Neutrophil (primary cell): ENCODE results near the gene DACT2.
"Not testable (repeated sequence)": the region's sequence is repeated elsewhere in the genome, so short reads cannot be mapped to it uniquely, and the experiment has no call there.

Source experiments
- H3K27ac ChIP-seq: fragments of 200-600 bp; sonication (generic); 2 replicates; pipeline ENCODE4 v1.5.1; 2016; ENCODE audit warnings: mild to moderate bottlenecking, moderate library complexity
- H3K27me3 ChIP-seq: fragments of 200-600 bp; sonication (generic); 2 replicates; pipeline ENCODE4 v1.6.0; 2016; ENCODE audit warnings: mild to moderate bottlenecking
- H3K36me3 ChIP-seq: fragments of 200-600 bp; sonication (generic); 2 replicates; pipeline ENCODE4 v1.5.1; 2017
- H3K4me1 ChIP-seq, 2 experiments: fragments of 200-600 bp in 1 of 2; sonication (generic) in 1 of 2; 1 replicate in 1 of 2; 2 replicates in 1 of 2; pipeline versions ENCODE4 v1.5.1 to v1.6.1; 2013 to 2016; ENCODE audit warnings: low read depth in 1 of 2, low read length in 1 of 2, mild to moderate bottlenecking in 1 of 2, moderate library complexity in 1 of 2; ENCODE audit not compliant: control insufficient read depth in 1 of 2, insufficient read depth in 1 of 2
- H3K4me3 ChIP-seq, 2 experiments: fragments of 200-600 bp in 1 of 2; sonication (generic) in 1 of 2; 1 replicate in 1 of 2; 2 replicates in 1 of 2; pipeline ENCODE4 v1.5.1; 2013 to 2016; ENCODE audit warnings: low read depth in 1 of 2, low read length in 1 of 2, mild to moderate bottlenecking in 1 of 2, moderate library complexity in 1 of 2
- H3K9me3 ChIP-seq: fragments of 200-600 bp; sonication (generic); 2 replicates; pipeline ENCODE4 v1.5.1; 2016
- TF ChIP-seq, protein P1 (sequence below): fragments of 200-600 bp; sonication (generic); IDR thresholded peaks from 2 replicates; pipeline ENCODE4 v1.5.1; 2016; ENCODE audit warnings: antibody characterized with exemption

Gene DACT2

GRCh38 chr6:168290095-168290494 lies 29.5 kb downstream of the DACT2 start:
- TF ChIP-seq, protein P1, sequence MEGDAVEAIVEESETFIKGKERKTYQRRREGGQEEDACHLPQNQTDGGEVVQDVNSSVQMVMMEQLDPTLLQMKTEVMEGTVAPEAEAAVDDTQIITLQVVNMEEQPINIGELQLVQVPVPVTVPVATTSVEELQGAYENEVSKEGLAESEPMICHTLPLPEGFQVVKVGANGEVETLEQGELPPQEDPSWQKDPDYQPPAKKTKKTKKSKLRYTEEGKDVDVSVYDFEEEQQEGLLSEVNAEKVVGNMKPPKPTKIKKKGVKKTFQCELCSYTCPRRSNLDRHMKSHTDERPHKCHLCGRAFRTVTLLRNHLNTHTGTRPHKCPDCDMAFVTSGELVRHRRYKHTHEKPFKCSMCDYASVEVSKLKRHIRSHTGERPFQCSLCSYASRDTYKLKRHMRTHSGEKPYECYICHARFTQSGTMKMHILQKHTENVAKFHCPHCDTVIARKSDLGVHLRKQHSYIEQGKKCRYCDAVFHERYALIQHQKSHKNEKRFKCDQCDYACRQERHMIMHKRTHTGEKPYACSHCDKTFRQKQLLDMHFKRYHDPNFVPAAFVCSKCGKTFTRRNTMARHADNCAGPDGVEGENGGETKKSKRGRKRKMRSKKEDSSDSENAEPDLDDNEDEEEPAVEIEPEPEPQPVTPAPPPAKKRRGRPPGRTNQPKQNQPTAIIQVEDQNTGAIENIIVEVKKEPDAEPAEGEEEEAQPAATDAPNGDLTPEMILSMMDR = no peak
- H3K36me3 ChIP-seq = no peaks in the 10 kb centered on the region
- H3K4me1 ChIP-seq = no peaks in the 10 kb centered on the region
- H3K27ac ChIP-seq = no peak overlapping the region
- no peaks in the 10 kb centered on the region for H3K27me3 ChIP-seq
- no peak overlapping the region for H3K4me3 ChIP-seq
- no peaks in the 10 kb centered on the region for H3K9me3 ChIP-seq

DNA sequence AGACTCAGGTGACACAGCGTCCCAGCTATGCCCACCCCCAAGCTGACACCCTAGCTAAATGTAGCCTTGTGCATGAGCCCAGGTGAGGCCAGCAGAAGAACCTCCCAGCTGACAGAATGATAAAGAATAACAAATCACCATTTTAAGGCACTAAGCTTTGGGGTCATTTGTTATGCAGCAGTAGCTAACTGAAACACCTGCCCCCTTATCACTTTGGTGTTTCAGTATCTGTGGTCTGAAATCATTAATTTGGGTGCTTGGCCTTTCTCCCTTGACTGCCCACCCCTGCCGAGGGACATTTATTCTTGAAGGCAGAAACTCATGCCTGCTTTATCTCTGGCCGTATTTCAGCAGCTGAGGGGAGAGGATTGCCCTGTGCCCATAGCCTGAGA lies 30.0 kb downstream of the DACT2 start:
- TF ChIP-seq, protein P1 = no peak
- no peaks in the 10 kb centered on the region for H3K27me3 ChIP-seq
- no peak overlapping the region for H3K4me3 ChIP-seq
- H3K27ac ChIP-seq = no peak overlapping the region
- no peaks in the 10 kb centered on the region for H3K36me3 ChIP-seq
- no peaks in the 10 kb centered on the region for H3K4me1 ChIP-seq
- H3K9me3 ChIP-seq = no peaks in the 10 kb centered on the region

- no peaks in the 10 kb centered on the region for H3K27me3 ChIP-seq
- no peaks in the 10 kb centered on the region for H3K9me3 ChIP-seq
- H3K27ac ChIP-seq = no peak overlapping the region
- no peaks in the 10 kb centered on the region for H3K4me1 ChIP-seq
- H3K4me3 ChIP-seq = no peak overlapping the region
- no peaks in the 10 kb centered on the region for H3K36me3 ChIP-seq
- TF ChIP-seq, protein P1 = no peak
These were observed 30.6 kb downstream of the DACT2 start for GRCh38 chr6:168288781-168289570.

DNA sequence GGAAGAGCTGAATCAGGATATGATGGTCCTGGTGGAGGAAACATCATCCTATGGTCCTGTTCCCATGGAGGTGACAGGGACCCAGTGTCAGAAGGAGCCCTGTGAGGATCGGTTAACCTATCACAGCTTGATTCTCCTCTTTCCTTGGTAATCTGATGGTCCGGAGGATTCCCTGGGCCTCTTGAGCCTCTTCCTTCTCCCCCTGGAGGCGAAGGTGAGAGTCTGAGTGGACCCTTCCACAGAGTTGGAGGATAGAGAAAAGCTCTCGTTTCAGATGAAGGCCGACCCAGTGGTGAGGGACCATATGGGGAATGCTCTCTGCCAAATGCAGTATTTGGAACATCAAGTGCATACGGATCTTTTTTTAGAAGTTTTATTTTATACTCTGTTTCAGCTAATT lies 32.1 kb downstream of the DACT2 start:
- not testable (repeated sequence) for H3K27me3 ChIP-seq, H3K36me3 ChIP-seq, H3K27ac ChIP-seq, H3K9me3 ChIP-seq, H3K4me3 ChIP-seq, H3K4me1 ChIP-seq

DNA sequence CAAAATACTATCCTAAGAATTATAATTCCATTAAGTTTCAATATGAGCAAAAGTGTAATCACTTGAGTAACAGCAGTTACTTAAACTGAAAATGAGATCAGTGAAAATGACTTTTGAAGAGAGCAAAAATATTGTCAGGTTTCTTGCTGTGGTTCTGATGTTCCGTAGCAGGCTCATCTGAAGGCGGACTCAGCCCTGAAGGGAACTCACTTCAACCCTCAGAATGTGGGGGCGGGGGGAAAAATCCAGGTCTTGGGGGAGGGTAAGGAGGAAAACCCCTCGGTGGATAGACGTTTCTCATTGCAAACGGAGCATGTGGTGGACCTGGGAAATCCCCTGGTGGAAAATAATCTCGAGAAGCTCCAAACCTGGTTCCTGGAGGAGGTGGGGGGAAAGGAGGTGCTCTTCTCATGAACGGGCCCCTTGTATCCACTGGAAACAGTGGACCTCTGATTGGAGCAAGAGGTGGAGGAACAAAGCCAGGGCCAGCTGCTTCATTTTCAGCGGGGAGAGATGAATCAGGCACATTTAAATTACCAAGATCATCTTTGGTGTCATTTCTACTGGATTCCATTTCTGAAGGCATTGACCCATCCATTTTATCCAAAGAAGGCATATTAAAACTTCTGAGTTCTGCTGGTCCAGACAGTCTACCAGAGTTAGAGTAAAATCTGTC lies 32.7 kb downstream of the DACT2 start:
- not testable (repeated sequence) for H3K36me3 ChIP-seq, H3K9me3 ChIP-seq, H3K4me3 ChIP-seq, H3K4me1 ChIP-seq, H3K27me3 ChIP-seq, H3K27ac ChIP-seq

GRCh38 chr6:168286116-168286515 lies 33.5 kb downstream of the DACT2 start:
- Histone ChIP-seq H3K4me1 (no peaks in the 10 kb centered on the region), H3K27me3 (no peaks in the 10 kb centered on the region), H3K4me3 (no peak overlapping the region), H3K27ac (no peak overlapping the region), H3K9me3 (no peaks in the 10 kb centered on the region), H3K36me3 (no peaks in the 10 kb centered on the region)
- TF ChIP-seq, protein P1 = no peak
